Measurements from ENCODE around the gene RDX. TPM values are rescaled to one million over a fixed set of nuclear protein-coding genes. Genes with fewer than 3 reads are reported as not detected.

Gene RDX
- total RNA-seq, 4 donors from 2014 or later = 95.7 to 140 (median 115) TPM

GRCh38 chr11:110249766-110250165, 46.6 kb downstream of the RDX start:
- Histone ChIP-seq H3K27me3 (no peaks in the 10 kb centered on the region), H3K36me3 (peaks cover 0 to 14% of the 10 kb centered on the region in 2 donors), H3K4me3 (no peak overlapping the region), H3K27ac (no peak overlapping the region), H3K4me1 (peaks cover 20 to 21% of the 10 kb centered on the region in 2 donors), H3K9me3 (no peaks in the 10 kb centered on the region)
- DNase-seq (no peak), ATAC-seq (no peak)
- intact Hi-C loops (cut with DNase I; ENCODE audit: low total_unique reads) = no loop called here
- in situ Hi-C loops (cut with MboI; ENCODE audit: low sequenced_read_pairs in 4 of 4) = no loop called here
- TF ChIP-seq POLR2A (IDR thresholded peaks at IDR 0.05) (no peak), CTCF (IDR thresholded peaks at IDR 0.05 in 4 of 5, conservative IDR thresholded peaks at IDR 0.05 in 1 of 5) (no peak)

- intact Hi-C loops (cut with DNase I; ENCODE audit: low total_unique reads) = no loop called here
- H3K27me3 ChIP-seq = no peaks in the 10 kb centered on the region
Observed at GRCh38 chr11:110249066-110249465, 47.3 kb downstream of the RDX start.

GRCh38 chr11:110243791-110244190, 52.6 kb downstream of the RDX start:
- Histone ChIP-seq H3K4me1 (no peaks in the 10 kb centered on the region), H3K27ac (no peak overlapping the region), H3K9me3 (no peaks in the 10 kb centered on the region), H3K36me3 (peaks cover 0 to 14% of the 10 kb centered on the region in 2 donors), H3K27me3 (no peaks in the 10 kb centered on the region), H3K4me3 (no peak overlapping the region)
- TF ChIP-seq POLR2A (IDR thresholded peaks at IDR 0.05) = no peak
- no peak for TF ChIP-seq CTCF (IDR thresholded peaks at IDR 0.05 in 4 of 5, conservative IDR thresholded peaks at IDR 0.05 in 1 of 5)
- in situ Hi-C loops (cut with MboI; ENCODE audit: low sequenced_read_pairs in 4 of 4) (no loop called here), intact Hi-C loops (cut with DNase I; ENCODE audit: low total_unique reads) (no loop called here)
- ATAC-seq = no peak
- no peak for DNase-seq

More at GRCh38 chr11:110249066-110249465, 47.3 kb downstream of the RDX start:
- ATAC-seq (no peak), DNase-seq (no peak)
- no peak overlapping the region for H3K27ac ChIP-seq
- H3K36me3 ChIP-seq = peaks cover 0 to 14% of the 10 kb centered on the region in 2 donors
- peaks cover 20 to 21% of the 10 kb centered on the region in 2 donors for H3K4me1 ChIP-seq
- TF ChIP-seq CTCF (IDR thresholded peaks at IDR 0.05 in 4 of 5, conservative IDR thresholded peaks at IDR 0.05 in 1 of 5) (peak in 1 of 5 experiments; percentile 14), POLR2A (IDR thresholded peaks at IDR 0.05) (no peak)
- in situ Hi-C loops (cut with MboI; ENCODE audit: low sequenced_read_pairs in 4 of 4) = no loop called here
- H3K9me3 ChIP-seq = no peaks in the 10 kb centered on the region
- H3K4me3 ChIP-seq = no peak overlapping the region

GRCh38 chr11:110242746-110243145, 53.7 kb downstream of the RDX start:
- H3K9me3 ChIP-seq = no peaks in the 10 kb centered on the region
- H3K4me3 ChIP-seq = no peak overlapping the region
- no peaks in the 10 kb centered on the region for H3K4me1 ChIP-seq
- peaks cover 0 to 15% of the 10 kb centered on the region in 2 donors for H3K36me3 ChIP-seq
- H3K27ac ChIP-seq = no peak overlapping the region
- TF ChIP-seq CTCF (IDR thresholded peaks at IDR 0.05 in 4 of 5, conservative IDR thresholded peaks at IDR 0.05 in 1 of 5) = no peak
- no peak for TF ChIP-seq POLR2A (IDR thresholded peaks at IDR 0.05)
- ATAC-seq (no peak), DNase-seq (no peak)
- intact Hi-C loops (cut with DNase I; ENCODE audit: low total_unique reads) (no loop called here), in situ Hi-C loops (cut with MboI; ENCODE audit: low sequenced_read_pairs in 4 of 4) (no loop called here)
- H3K27me3 ChIP-seq = no peaks in the 10 kb centered on the region

GRCh38 chr11:110242188-110242587, 54.2 kb downstream of the RDX start:
- TF ChIP-seq CTCF (IDR thresholded peaks at IDR 0.05 in 4 of 5, conservative IDR thresholded peaks at IDR 0.05 in 1 of 5) (no peak), POLR2A (IDR thresholded peaks at IDR 0.05) (no peak)
- ATAC-seq = no peak
- H3K4me3 ChIP-seq = no peak overlapping the region
- in situ Hi-C loops (cut with MboI; ENCODE audit: low sequenced_read_pairs in 4 of 4) = no loop called here
- H3K36me3 ChIP-seq = peaks cover 0 to 18% of the 10 kb centered on the region in 2 donors
- H3K9me3 ChIP-seq = no peaks in the 10 kb centered on the region
- intact Hi-C loops (cut with DNase I; ENCODE audit: low total_unique reads) = no loop called here
- H3K27ac ChIP-seq = no peak overlapping the region
- H3K4me1 ChIP-seq = no peaks in the 10 kb centered on the region
- DNase-seq = no peak
- H3K27me3 ChIP-seq = no peaks in the 10 kb centered on the region
